Ureter (tissue), 1 donor: Measurements from ENCODE around the gene GABBR1. TPM values are rescaled to one million over a fixed set of nuclear protein-coding genes. Genes with fewer than 3 reads are reported as not detected.

Experiments used
- DNase-seq: peaks from one replicate; pipeline ENCODE4 v3.0.0-alpha.2; 2020; ENCODE audit warnings: low spot score
- total RNA-seq: library from RNA; stranded (reverse); gene quantifications from one replicate; pipeline ENCODE4 v1.2.4, GENCODE V29; 2023
- donor health status: DM: yes; HTN: yes; CAD: no.

Gene GABBR1
- total RNA-seq, 1 donor from 2014 or later = 64.3 TPM

DNA sequence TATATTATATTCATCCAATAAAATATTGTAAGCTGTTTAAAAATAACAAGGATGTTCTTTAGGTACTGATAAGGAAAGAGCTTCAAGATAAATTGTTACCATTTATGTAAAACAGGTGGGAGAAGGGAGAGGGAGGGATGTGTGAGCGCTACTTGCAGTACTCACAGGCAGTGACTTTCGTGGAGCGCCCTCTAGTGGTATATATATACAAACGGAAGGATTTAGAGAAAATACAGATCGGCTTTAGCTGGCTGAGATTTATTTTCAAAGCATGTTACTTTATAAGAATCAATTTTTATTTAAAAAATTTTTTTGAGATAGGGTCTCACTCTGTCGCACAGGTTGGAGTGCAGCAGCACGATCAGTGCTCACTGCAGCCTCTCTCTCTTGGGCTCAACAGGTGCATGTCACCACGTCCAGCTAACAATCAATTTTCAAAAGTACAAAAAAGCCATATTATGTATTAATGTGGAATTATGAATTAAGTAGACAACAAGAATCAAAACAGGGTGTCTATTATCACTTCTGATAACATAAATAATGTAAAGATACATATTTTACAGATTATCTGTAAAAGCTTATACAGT lies 20.6 kb upstream of the GABBR1 start:
- DNase-seq = no peak

DNA sequence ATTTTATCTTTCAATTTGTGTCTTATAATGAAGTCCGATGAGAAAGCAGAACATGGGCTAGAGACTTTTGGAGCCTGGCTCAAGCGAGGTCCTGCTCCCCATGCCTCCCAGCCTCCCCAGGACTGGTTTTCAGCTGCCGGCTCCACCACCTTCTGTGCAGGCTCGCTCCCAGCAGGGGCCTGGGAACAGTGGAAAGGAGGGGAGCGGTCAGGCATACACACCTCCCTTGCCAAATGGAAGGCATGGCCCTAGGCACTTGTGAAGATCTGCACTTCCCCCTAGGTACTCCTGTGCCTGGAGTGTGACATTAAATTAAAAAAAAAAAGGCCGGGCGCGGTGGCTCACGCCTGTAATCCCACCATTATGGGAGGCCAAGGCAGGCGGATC lies 19.2 kb upstream of the GABBR1 start:
- DNase-seq = no peak

- DNase-seq = no peak
Observed at GRCh38 chr6:29651413-29652197, 18.6 kb upstream of the GABBR1 start.

GRCh38 chr6:29649701-29650673 lies 17.0 kb upstream of the GABBR1 start:
- DNase-seq = peak; percentile 99

GRCh38 chr6:29647927-29648642 lies 15.1 kb upstream of the GABBR1 start:
- DNase-seq = no peak

DNA sequence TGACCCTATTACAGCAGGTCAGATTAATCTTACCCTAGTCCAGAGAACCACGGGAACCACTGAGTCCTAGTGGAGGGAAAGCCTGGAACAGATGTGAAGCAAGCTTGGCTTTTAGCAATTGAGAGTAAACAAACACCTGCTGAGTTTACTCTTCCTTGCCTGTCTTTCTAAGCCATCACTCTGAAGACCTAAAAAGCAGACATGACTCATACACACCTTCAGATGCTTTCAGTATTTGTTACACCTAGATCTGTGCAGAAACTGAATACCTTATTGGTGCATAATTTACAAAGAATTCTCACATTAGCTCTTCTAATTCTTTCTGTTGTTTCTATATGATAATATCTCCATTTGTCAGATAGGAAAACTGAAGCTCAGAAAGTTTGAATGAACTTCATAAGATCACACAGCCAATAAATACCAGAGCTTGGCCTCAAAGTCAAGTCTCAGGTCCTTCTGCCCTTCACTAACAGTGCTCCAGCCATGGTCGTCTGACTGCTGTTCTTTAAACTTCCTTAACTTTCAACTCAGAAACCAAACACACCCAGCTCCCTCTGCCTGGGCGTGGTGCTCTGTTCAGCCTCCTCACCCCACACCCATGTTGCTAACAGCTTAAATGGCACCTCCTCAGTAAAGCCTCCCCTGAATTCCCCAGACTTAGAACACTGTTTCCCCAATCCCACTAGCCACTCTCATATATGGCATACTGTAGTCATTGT lies 8.6 kb upstream of the GABBR1 start:
- no peak for DNase-seq

DNA sequence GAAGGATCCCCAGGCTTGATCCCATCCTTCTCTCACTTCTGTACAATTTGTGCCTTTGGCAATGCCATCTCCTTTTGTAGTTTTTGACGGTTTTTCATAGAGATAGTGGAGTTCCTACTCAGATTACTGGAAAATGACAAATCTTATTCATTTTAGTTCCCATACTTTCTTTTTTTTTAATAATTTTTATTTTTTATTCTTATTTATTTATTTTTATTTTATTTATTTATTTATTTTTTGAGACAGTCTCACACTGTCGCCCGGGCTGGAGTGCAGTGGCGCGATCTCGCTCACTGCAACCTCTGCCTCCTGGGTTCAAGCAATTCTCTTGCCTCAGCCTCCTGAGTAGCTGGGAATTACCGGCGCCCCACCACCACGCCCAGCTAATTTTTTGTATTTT lies 4.3 kb upstream of the GABBR1 start:
- no peak for DNase-seq

GRCh38 chr6:29633534-29633905 lies 537 bp upstream of the GABBR1 start:
- no peak for DNase-seq

GRCh38 chr6:29631860-29632731 lies 887 bp downstream of the GABBR1 start:
- DNase-seq = peak; percentile 66

GRCh38 chr6:29631209-29631810 lies 1.7 kb downstream of the GABBR1 start:
- DNase-seq = no peak

DNA sequence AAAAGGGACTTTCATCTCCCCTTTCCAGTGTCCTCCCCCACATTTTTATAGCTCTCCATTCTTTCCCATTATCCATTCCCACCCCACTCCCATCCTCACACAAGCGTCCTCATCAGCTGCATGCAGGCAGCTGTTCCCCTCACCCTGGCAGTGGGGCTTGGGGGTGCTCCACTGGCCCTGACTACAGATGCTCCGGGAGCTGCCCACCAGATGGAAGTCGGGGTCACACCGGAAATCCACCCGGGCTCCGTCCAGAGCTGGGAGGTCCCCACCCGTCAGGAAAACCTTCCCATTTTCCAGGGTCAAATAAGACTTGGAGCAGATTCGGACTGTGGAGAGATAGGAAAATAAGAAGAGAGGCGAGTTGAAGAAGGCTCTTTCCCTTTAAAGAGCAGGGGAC lies 2.7 kb downstream of the GABBR1 start:
- DNase-seq = no peak

GRCh38 chr6:29629571-29629970 lies 3.4 kb downstream of the GABBR1 start:
- no peak for DNase-seq

GRCh38 chr6:29628419-29629281 lies 4.3 kb downstream of the GABBR1 start:
- DNase-seq = peak; percentile 78

GRCh38 chr6:29627755-29628418 lies 5.1 kb downstream of the GABBR1 start:
- DNase-seq = peak; percentile 75

DNA sequence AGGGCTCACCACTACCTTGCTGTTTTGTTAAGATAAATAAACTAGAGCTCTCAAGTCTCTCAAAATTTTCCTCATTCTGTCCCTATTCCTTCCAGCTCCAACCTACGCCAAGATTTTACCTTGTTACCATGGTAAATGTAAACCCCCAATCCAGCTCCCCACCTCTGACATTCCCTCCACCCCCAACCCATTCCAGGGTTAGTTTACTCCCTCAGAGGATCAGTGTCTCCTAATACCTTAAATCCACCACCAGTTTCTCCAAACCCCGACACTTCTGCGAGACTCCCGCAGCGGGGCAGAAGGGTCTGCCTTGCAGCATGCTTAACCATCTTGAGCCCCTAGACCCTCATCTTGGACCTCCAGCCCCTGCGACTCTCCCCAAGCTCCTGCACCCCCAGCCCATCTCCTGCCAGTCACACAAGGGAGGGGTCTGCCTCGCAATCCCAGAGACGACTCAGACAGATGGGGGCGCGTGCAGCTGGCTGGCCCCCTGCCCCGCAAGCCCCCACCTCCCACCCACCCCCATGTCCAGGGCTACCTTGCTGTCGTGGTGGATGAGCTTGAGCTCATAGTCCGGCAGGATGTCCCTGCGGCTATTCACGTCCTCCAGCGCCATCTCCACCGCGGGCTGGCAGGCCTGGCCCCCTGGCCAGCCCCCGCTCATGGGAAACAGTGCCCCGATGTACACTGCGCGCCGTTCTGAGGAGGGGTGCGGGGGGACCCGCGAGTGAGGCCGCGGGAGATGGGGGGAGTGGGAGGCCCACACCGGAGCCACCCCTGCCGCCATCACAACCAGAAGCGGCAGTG lies 5.8 kb downstream of the GABBR1 start:
- no peak for DNase-seq

GRCh38 chr6:29625337-29625930 lies 7.5 kb downstream of the GABBR1 start:
- no peak for DNase-seq

GRCh38 chr6:29624520-29624961 lies 8.4 kb downstream of the GABBR1 start:
- DNase-seq = no peak
